ENCODE results near the gene PLAC8L1. TPM values are rescaled to one million over a fixed set of nuclear protein-coding genes. Genes with fewer than 3 reads are reported as not detected.

PLAC8L1 gene, protein sequence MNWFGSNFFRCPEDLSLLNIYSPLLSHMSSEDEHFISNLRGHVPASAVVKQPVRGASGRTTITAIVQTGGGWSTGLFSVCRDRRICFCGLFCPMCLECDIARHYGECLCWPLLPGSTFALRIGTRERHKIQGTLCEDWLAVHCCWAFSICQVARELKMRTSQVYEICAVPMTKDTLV
- total RNA-seq = not detected in 2 replicates

GRCh38 chr5:146105477-146105876 lies at the start of gene PLAC8L1:
PLAC8L1 (minus strand) TSS chr5:146105577; CDS start chr5:146104311, 1,266 bp downstream.

Other genes starting within 250 kb of the PLAC8L1 start
- not detected in 2 replicates for gene GRXCR2, start 232.6 kb downstream of the PLAC8L1 start, total RNA-seq
- gene SH3RF2, start 169.0 kb downstream of the PLAC8L1 start, total RNA-seq = 1.0 and 1.2 TPM in 2 replicates
- 102 and 115 TPM in 2 replicates for gene LARS1, start 77.1 kb upstream of the PLAC8L1 start, total RNA-seq
- 20.8 and 27.8 TPM in 2 replicates for gene RBM27, start 98.0 kb upstream of the PLAC8L1 start, total RNA-seq
- gene POU4F3, start 233.3 kb upstream of the PLAC8L1 start, total RNA-seq = not detected in 2 replicates

Data from smooth muscle cell of trachea (primary cell).